ENCODE results near the gene TANGO2. TPM values are rescaled to one million over a fixed set of nuclear protein-coding genes. Genes with fewer than 3 reads are reported as not detected.

Gene TANGO2
- polyA plus RNA-seq, 1 donor from 2014 or later, result 12.7 TPM

DNA sequence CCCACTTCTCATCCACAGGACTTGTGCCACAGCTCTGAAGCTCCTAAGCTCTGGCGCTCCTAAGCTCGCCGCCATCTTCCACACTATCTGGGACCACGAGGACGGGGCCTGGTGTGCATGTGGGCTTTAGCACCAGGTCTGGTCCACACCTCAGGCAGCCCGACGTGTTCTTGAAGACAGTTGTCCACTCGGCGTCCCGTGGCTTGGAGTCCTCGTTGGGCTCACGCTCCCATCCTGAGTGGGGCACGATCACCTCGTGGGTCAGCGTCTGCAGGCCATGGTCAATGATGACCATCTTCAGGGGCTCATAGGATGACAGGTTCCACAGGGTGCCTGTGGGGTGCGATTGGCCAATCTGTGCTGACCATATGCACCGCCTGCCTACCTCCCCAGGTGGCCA is 42.2 kb upstream of the TANGO2 start:
- Histone ChIP-seq H2AFZ (ENCODE audit: low read depth, low read length) (no peak overlapping the region), H3K27ac (ENCODE audit: low read length) (no peak overlapping the region), H4K20me1 (ENCODE audit: insufficient read depth) (no peaks in the 10 kb centered on the region), H3K36me3 (ENCODE audit: insufficient read depth, low read length) (no peaks in the 10 kb centered on the region), H3K79me2 (replicated peaks; ENCODE audit: insufficient read depth, low read length) (peaks cover 3% of the 10 kb centered on the region), H3K9ac (ENCODE audit: low read length) (no peak overlapping the region), H3K4me2 (ENCODE audit: low read length) (no peak overlapping the region), H3F3A (ENCODE audit: insufficient read depth, low read length, poor library complexity, severe bottlenecking) (no peaks in the 10 kb centered on the region), H3K27me3 (ENCODE audit: insufficient read depth, low read depth, low read length) (no peaks in the 10 kb centered on the region), H3K9me3 (ENCODE audit: low read length) (no peaks in the 10 kb centered on the region), H3K4me3 (ENCODE audit: low read length) (no peak overlapping the region), H3K9me2 (ENCODE audit: insufficient read depth, low read length) (no peaks in the 10 kb centered on the region)
- TF ChIP-seq EP300 (conservative IDR thresholded peaks at IDR 0.05; ENCODE audit: poor library complexity, severe bottlenecking) (no peak), EZH2 (IDR thresholded peaks at IDR 0.05; ENCODE audit: borderline replicate concordance, insufficient read depth, low read length, poor library complexity, severe bottlenecking) (no peak), MXI1 (conservative IDR thresholded peaks at IDR 0.05; ENCODE audit: poor library complexity, severe bottlenecking) (no peak), POLR2AphosphoS5 (IDR thresholded peaks at IDR 0.05) (no peak)
- TF ChIP-seq, protein P1, sequence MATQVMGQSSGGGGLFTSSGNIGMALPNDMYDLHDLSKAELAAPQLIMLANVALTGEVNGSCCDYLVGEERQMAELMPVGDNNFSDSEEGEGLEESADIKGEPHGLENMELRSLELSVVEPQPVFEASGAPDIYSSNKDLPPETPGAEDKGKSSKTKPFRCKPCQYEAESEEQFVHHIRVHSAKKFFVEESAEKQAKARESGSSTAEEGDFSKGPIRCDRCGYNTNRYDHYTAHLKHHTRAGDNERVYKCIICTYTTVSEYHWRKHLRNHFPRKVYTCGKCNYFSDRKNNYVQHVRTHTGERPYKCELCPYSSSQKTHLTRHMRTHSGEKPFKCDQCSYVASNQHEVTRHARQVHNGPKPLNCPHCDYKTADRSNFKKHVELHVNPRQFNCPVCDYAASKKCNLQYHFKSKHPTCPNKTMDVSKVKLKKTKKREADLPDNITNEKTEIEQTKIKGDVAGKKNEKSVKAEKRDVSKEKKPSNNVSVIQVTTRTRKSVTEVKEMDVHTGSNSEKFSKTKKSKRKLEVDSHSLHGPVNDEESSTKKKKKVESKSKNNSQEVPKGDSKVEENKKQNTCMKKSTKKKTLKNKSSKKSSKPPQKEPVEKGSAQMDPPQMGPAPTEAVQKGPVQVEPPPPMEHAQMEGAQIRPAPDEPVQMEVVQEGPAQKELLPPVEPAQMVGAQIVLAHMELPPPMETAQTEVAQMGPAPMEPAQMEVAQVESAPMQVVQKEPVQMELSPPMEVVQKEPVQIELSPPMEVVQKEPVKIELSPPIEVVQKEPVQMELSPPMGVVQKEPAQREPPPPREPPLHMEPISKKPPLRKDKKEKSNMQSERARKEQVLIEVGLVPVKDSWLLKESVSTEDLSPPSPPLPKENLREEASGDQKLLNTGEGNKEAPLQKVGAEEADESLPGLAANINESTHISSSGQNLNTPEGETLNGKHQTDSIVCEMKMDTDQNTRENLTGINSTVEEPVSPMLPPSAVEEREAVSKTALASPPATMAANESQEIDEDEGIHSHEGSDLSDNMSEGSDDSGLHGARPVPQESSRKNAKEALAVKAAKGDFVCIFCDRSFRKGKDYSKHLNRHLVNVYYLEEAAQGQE (IDR thresholded peaks at IDR 0.05; ENCODE audit: borderline replicate concordance), result no peak
- TF ChIP-seq, protein P2, sequence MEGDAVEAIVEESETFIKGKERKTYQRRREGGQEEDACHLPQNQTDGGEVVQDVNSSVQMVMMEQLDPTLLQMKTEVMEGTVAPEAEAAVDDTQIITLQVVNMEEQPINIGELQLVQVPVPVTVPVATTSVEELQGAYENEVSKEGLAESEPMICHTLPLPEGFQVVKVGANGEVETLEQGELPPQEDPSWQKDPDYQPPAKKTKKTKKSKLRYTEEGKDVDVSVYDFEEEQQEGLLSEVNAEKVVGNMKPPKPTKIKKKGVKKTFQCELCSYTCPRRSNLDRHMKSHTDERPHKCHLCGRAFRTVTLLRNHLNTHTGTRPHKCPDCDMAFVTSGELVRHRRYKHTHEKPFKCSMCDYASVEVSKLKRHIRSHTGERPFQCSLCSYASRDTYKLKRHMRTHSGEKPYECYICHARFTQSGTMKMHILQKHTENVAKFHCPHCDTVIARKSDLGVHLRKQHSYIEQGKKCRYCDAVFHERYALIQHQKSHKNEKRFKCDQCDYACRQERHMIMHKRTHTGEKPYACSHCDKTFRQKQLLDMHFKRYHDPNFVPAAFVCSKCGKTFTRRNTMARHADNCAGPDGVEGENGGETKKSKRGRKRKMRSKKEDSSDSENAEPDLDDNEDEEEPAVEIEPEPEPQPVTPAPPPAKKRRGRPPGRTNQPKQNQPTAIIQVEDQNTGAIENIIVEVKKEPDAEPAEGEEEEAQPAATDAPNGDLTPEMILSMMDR (IDR thresholded peaks at IDR 0.05; ENCODE audit: poor library complexity, severe bottlenecking), result no peak

DNA sequence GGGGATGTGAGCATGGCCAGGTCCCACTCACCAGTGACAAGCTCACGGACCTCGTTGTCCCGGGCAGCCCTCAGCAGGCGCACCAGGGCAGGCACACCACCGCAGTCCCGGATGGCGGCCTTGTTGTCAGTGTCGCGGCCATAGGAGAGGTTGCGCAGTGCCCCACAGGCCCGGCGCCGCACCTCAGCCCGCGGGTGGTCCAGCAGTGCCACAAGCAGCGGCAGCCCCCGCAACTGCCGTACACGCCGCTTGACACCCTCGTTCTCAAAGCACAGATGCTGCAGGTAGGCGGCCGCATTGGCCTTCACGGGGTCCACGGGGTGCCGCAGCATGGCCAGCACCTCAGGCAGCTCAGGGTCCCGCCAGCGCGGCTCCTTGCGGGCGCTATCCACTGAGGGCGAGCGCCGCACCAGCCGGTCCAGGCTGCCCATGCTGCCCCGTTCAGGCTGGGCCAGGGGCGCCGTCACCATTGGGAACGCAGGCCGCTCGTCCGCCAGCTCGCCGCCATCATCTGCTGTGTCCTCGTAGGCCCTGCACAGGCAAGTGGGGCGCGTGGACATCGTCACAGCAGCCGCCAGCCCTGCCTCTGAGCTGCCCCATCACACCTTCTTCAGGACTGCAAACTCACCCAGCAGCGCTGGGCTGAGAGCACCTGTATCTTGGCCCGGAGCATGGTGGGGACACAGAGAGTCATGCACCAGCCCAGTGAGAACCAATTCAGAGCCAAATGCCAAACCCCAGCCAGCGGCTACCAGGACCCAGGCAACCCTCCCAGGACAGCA is 41.0 kb upstream of the TANGO2 start:
- H3K4me3 ChIP-seq (ENCODE audit: low read length), result no peak overlapping the region
- TF ChIP-seq MXI1 (conservative IDR thresholded peaks at IDR 0.05; ENCODE audit: poor library complexity, severe bottlenecking) (no peak), TAF1 (IDR thresholded peaks at IDR 0.05; ENCODE audit: low read depth) (no peak), EP300 (conservative IDR thresholded peaks at IDR 0.05; ENCODE audit: poor library complexity, severe bottlenecking) (no peak), RAD21 (conservative IDR thresholded peaks at IDR 0.05) (no peak)
- TF ChIP-seq, protein P2 (IDR thresholded peaks at IDR 0.05; ENCODE audit: poor library complexity, severe bottlenecking), result no peak
- H3K36me3 ChIP-seq (ENCODE audit: insufficient read depth, low read length), result no peaks in the 10 kb centered on the region
- no peak overlapping the region for H2AFZ ChIP-seq (ENCODE audit: low read depth, low read length)
- H3K9me2 ChIP-seq (ENCODE audit: insufficient read depth, low read length), result no peaks in the 10 kb centered on the region
- H3K79me2 ChIP-seq (replicated peaks; ENCODE audit: insufficient read depth, low read length), result peaks cover 7% of the 10 kb centered on the region
- no peak overlapping the region for H3K4me2 ChIP-seq (ENCODE audit: low read length)
- H3F3A ChIP-seq (ENCODE audit: insufficient read depth, low read length, poor library complexity, severe bottlenecking), result no peaks in the 10 kb centered on the region
- no peak overlapping the region for H3K9ac ChIP-seq (ENCODE audit: low read length)
- no peaks in the 10 kb centered on the region for H3K27me3 ChIP-seq (ENCODE audit: insufficient read depth, low read depth, low read length)
- H4K20me1 ChIP-seq (ENCODE audit: insufficient read depth), result no peaks in the 10 kb centered on the region
- H3K9me3 ChIP-seq (ENCODE audit: low read length), result no peaks in the 10 kb centered on the region
- H3K27ac ChIP-seq (ENCODE audit: low read length), result no peak overlapping the region

Measured in neural cell (in vitro differentiated cells).